Measurements from ENCODE around the gene GMDS. TPM values are rescaled to one million over a fixed set of nuclear protein-coding genes. Genes with fewer than 3 reads are reported as not detected.
A peak's percentile ranks its signal among the peaks of the same experiment; 100 is the strongest.

Gene GMDS
- polyA plus RNA-seq (2013): 29.5 TPM

- Histone ChIP-seq H3K4me3 (ENCODE audit: control insufficient read depth in 1 of 7, extremely low read depth in 1 of 7, insufficient read depth in 4 of 7, low read depth in 2 of 7, low read length in 6 of 7) (peak within 1 kb of the TSS; percentile 71 to 93 (median 86)), H3K27me3 (replicated peaks in 2 of 5; ENCODE audit: control insufficient read depth in 4 of 5, insufficient read depth in 5 of 5, low read length in 4 of 5) (no peaks in the 10 kb centered on the region), H3K36me3 (ENCODE audit: control insufficient read depth in 4 of 4, insufficient read depth in 4 of 4, low read length in 3 of 4) (peaks cover 0 to 17% (median 8%) of the 10 kb centered on the region in 4 experiments), H3K9me3 (ENCODE audit: control extremely low read depth in 1 of 5, control insufficient read depth in 4 of 5, insufficient read depth in 2 of 5, low read depth in 1 of 5, low read length in 4 of 5) (no peaks in the 10 kb centered on the region), H3K4me1 (ENCODE audit: control extremely low read depth in 1 of 4, control insufficient read depth in 4 of 4, insufficient read depth in 4 of 4, low read length in 3 of 4) (peaks cover 14 to 26% (median 21%) of the 10 kb centered on the region in 4 experiments), H3K27ac (ENCODE audit: insufficient read depth in 1 of 2, low read depth in 1 of 2, low read length in 2 of 2, poor library complexity in 1 of 2, severe bottlenecking in 2 of 2) (peak within 1 kb of the TSS; percentile 86 to 95)
- DNase-seq: peak; percentile 86 to 92 (median 92)
- WGBS (ENCODE audit: insufficient coverage): 0% methylated on average over 71 of the region's 97 CpGs
- ChIA-PET CTCF (no interaction called here), POLR2A (no interaction called here)
These were observed at the start of gene GMDS for GRCh38 chr6:2245103-2245876. Gene GMDS (minus strand): TSS chr6:2245605.

DNA sequence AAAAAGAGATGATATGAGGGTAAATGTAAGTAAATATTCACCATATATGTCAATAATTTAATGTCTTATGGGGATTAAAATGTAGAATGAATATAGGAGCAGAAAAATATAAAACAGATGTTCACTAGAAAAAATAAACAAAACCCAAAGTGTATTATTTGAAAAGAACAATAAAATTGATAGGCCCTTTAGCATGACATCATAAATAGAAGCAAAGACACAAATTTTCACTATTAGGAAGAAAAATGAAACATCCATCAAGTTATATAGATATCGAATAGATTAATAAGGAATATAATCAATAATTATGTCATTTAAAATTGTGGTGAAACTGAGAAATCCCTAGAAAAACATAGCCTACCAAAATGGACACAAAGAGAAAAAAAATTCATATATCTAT, 40.1 kb upstream of the GMDS start:
- Histone ChIP-seq H3K27me3 (replicated peaks in 2 of 5; ENCODE audit: control insufficient read depth in 4 of 5, insufficient read depth in 5 of 5, low read length in 4 of 5) (no peaks in the 10 kb centered on the region), H3K36me3 (ENCODE audit: control insufficient read depth in 4 of 4, insufficient read depth in 4 of 4, low read length in 3 of 4) (peaks cover 5 to 24% (median 7%) of the 10 kb centered on the region in 4 experiments), H3K27ac (ENCODE audit: insufficient read depth in 1 of 2, low read depth in 1 of 2, low read length in 2 of 2, poor library complexity in 1 of 2, severe bottlenecking in 2 of 2) (no peak overlapping the region), H3K4me1 (ENCODE audit: control extremely low read depth in 1 of 4, control insufficient read depth in 4 of 4, insufficient read depth in 4 of 4, low read length in 3 of 4) (no peaks in the 10 kb centered on the region), H3K9me3 (ENCODE audit: control extremely low read depth in 1 of 5, control insufficient read depth in 4 of 5, insufficient read depth in 2 of 5, low read depth in 1 of 5, low read length in 4 of 5) (peaks cover 5 to 52% (median 10%) of the 10 kb centered on the region in 5 experiments), H3K4me3 (ENCODE audit: control insufficient read depth in 1 of 7, extremely low read depth in 1 of 7, insufficient read depth in 4 of 7, low read depth in 2 of 7, low read length in 6 of 7) (no peak overlapping the region)
- no CpG with 5 or more reads among the region's 1 CpG for WGBS (ENCODE audit: insufficient coverage)
- ChIA-PET CTCF (no interaction called here), POLR2A (no interaction called here)
- DNase-seq: no peak

DNA sequence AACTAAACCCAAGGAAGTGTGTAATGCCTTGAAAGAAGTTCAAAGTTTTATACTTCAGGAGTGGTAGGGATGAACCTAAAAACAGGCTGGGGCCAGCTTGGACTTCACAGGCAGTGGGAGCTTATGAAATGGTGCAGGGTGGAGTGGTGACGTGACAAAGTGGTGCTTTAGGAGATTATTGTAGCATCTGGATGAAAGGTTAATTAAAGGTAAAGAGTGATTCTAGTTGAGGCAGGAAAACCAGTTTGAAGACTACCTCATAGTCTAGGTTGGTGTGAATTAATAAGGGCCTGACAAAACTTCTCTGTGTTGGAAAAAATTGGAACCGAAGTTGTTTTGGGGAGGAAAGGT, 30.5 kb upstream of the GMDS start:
- H3K27me3 ChIP-seq (replicated peaks in 2 of 5; ENCODE audit: control insufficient read depth in 4 of 5, insufficient read depth in 5 of 5, low read length in 4 of 5): no peaks in the 10 kb centered on the region
- H3K4me1 ChIP-seq (ENCODE audit: control extremely low read depth in 1 of 4, control insufficient read depth in 4 of 4, insufficient read depth in 4 of 4, low read length in 3 of 4): no peaks in the 10 kb centered on the region
- peaks cover 9 to 41% (median 16%) of the 10 kb centered on the region in 4 experiments for H3K36me3 ChIP-seq (ENCODE audit: control insufficient read depth in 4 of 4, insufficient read depth in 4 of 4, low read length in 3 of 4)
- ChIA-PET CTCF (no interaction called here), POLR2A (no interaction called here)
- no peak overlapping the region for H3K4me3 ChIP-seq (ENCODE audit: control insufficient read depth in 1 of 7, extremely low read depth in 1 of 7, insufficient read depth in 4 of 7, low read depth in 2 of 7, low read length in 6 of 7)
- H3K27ac ChIP-seq (ENCODE audit: insufficient read depth in 1 of 2, low read depth in 1 of 2, low read length in 2 of 2, poor library complexity in 1 of 2, severe bottlenecking in 2 of 2): no peak overlapping the region
- WGBS (ENCODE audit: insufficient coverage): 92% methylated on average over 2 of the region's 2 CpGs
- H3K9me3 ChIP-seq (ENCODE audit: control extremely low read depth in 1 of 5, control insufficient read depth in 4 of 5, insufficient read depth in 2 of 5, low read depth in 1 of 5, low read length in 4 of 5): peaks cover 4 to 38% (median 9%) of the 10 kb centered on the region in 5 experiments
- DNase-seq: no peak

DNA sequence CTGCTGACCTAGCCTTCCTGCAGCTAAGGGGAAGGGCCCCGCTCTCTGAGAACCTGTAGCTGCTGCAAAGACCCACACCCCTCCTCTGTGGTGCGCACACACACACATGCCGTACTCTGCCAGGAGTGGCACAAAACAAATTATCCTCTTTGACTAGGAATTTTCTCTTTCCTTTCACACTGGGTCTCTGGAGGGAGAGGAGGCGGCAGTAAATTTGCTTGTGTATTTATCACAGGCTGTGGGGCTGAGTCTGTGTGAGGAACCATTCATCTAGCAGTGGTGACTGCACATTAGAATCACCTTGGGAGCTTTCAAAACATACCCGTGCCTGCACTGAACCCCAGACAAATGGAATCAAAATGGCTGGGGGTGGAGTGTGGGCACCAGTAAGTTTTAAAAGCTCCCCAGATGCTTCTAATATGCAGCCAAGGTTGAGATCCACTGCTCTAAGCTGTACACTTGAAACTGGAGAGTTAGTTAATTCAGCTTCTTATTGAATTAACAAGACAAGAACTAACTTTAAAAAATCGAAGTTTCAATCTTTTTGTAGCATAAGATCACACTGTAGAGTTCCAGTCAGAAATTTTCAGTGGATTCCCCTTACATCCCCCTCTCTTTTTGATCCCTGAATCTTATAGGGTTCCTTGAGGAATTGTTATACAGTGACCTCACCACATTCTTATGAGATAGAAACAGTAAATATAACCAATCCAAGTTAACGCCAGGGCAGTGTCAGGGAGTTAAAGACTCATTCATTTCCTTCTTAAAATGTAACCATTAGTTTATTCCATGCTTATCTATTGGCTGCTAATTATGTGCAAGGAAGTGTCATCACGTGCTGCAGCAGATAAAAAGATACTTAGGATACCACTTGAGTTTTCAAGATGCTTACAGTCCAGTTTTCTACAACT, 29.8 kb upstream of the GMDS start:
- CTCF ChIA-PET: no interaction called here
- no peaks in the 10 kb centered on the region for H3K4me1 ChIP-seq (ENCODE audit: control extremely low read depth in 1 of 4, control insufficient read depth in 4 of 4, insufficient read depth in 4 of 4, low read length in 3 of 4)
- no peak for DNase-seq
- H3K27me3 ChIP-seq (replicated peaks in 2 of 5; ENCODE audit: control insufficient read depth in 4 of 5, insufficient read depth in 5 of 5, low read length in 4 of 5): no peaks in the 10 kb centered on the region
- POLR2A ChIA-PET: no interaction called here
- peaks cover 6 to 44% (median 16%) of the 10 kb centered on the region in 4 experiments for H3K36me3 ChIP-seq (ENCODE audit: control insufficient read depth in 4 of 4, insufficient read depth in 4 of 4, low read length in 3 of 4)
- H3K4me3 ChIP-seq (ENCODE audit: control insufficient read depth in 1 of 7, extremely low read depth in 1 of 7, insufficient read depth in 4 of 7, low read depth in 2 of 7, low read length in 6 of 7): no peak overlapping the region
- WGBS (ENCODE audit: insufficient coverage): 100% methylated on average over 2 of the region's 8 CpGs
- peaks cover 4 to 32% (median 7%) of the 10 kb centered on the region in 5 experiments for H3K9me3 ChIP-seq (ENCODE audit: control extremely low read depth in 1 of 5, control insufficient read depth in 4 of 5, insufficient read depth in 2 of 5, low read depth in 1 of 5, low read length in 4 of 5)
- H3K27ac ChIP-seq (ENCODE audit: insufficient read depth in 1 of 2, low read depth in 1 of 2, low read length in 2 of 2, poor library complexity in 1 of 2, severe bottlenecking in 2 of 2): no peak overlapping the region

DNA sequence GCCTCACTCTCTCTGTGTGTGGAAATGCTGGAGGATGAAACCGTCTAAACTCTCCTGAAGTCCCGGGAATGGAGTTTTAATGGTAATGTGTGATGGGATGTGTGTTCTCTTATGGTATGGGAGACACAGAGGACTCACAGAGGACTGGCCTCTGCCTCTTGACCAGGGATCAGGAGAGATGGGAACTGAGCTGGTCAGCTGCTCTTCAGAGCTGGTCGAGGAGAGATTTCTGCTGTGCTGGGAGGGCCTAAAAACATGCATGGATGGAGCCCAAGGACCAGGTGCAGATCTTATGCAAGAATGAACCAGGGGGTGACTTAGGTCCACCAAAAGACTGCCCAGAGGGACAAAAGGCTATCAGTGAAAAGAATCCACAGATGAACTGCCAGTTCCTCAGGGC, 27.3 kb upstream of the GMDS start:
- Histone ChIP-seq H3K36me3 (ENCODE audit: control insufficient read depth in 4 of 4, insufficient read depth in 4 of 4, low read length in 3 of 4) (peaks cover 7 to 61% (median 24%) of the 10 kb centered on the region in 4 experiments), H3K4me1 (ENCODE audit: control extremely low read depth in 1 of 4, control insufficient read depth in 4 of 4, insufficient read depth in 4 of 4, low read length in 3 of 4) (no peaks in the 10 kb centered on the region), H3K27ac (ENCODE audit: insufficient read depth in 1 of 2, low read depth in 1 of 2, low read length in 2 of 2, poor library complexity in 1 of 2, severe bottlenecking in 2 of 2) (no peak overlapping the region), H3K9me3 (ENCODE audit: control extremely low read depth in 1 of 5, control insufficient read depth in 4 of 5, insufficient read depth in 2 of 5, low read depth in 1 of 5, low read length in 4 of 5) (peaks cover 0 to 14% (median 2%) of the 10 kb centered on the region in 5 experiments), H3K4me3 (ENCODE audit: control insufficient read depth in 1 of 7, extremely low read depth in 1 of 7, insufficient read depth in 4 of 7, low read depth in 2 of 7, low read length in 6 of 7) (no peak overlapping the region), H3K27me3 (replicated peaks in 2 of 5; ENCODE audit: control insufficient read depth in 4 of 5, insufficient read depth in 5 of 5, low read length in 4 of 5) (no peaks in the 10 kb centered on the region)
- CTCF ChIA-PET: no interaction called here
- DNase-seq: no peak
- 100% methylated on average over 1 of the region's 3 CpGs for WGBS (ENCODE audit: insufficient coverage)
- POLR2A ChIA-PET: no interaction called here

- Histone ChIP-seq H3K27ac (ENCODE audit: insufficient read depth in 1 of 2, low read depth in 1 of 2, low read length in 2 of 2, poor library complexity in 1 of 2, severe bottlenecking in 2 of 2) (no peak overlapping the region), H3K9me3 (ENCODE audit: control extremely low read depth in 1 of 5, control insufficient read depth in 4 of 5, insufficient read depth in 2 of 5, low read depth in 1 of 5, low read length in 4 of 5) (peaks cover 0 to 11% (median 0%) of the 10 kb centered on the region in 5 experiments), H3K4me1 (ENCODE audit: control extremely low read depth in 1 of 4, control insufficient read depth in 4 of 4, insufficient read depth in 4 of 4, low read length in 3 of 4) (no peaks in the 10 kb centered on the region), H3K27me3 (replicated peaks in 2 of 5; ENCODE audit: control insufficient read depth in 4 of 5, insufficient read depth in 5 of 5, low read length in 4 of 5) (no peaks in the 10 kb centered on the region), H3K36me3 (ENCODE audit: control insufficient read depth in 4 of 4, insufficient read depth in 4 of 4, low read length in 3 of 4) (peaks cover 7 to 57% (median 29%) of the 10 kb centered on the region in 4 experiments), H3K4me3 (ENCODE audit: control insufficient read depth in 1 of 7, extremely low read depth in 1 of 7, insufficient read depth in 4 of 7, low read depth in 2 of 7, low read length in 6 of 7) (no peak overlapping the region)
- POLR2A ChIA-PET: no interaction called here
- WGBS (ENCODE audit: insufficient coverage): 100% methylated on average over 2 of the region's 3 CpGs
- DNase-seq: no peak
- CTCF ChIA-PET: no interaction called here
These were observed 24.6 kb upstream of the GMDS start for GRCh38 chr6:2270054-2270453.

- H3K9me3 ChIP-seq (ENCODE audit: control extremely low read depth in 1 of 5, control insufficient read depth in 4 of 5, insufficient read depth in 2 of 5, low read depth in 1 of 5, low read length in 4 of 5): peaks cover 0 to 3% (median 0%) of the 10 kb centered on the region in 5 experiments
- POLR2A ChIA-PET: no interaction called here
- no peak overlapping the region for H3K4me3 ChIP-seq (ENCODE audit: control insufficient read depth in 1 of 7, extremely low read depth in 1 of 7, insufficient read depth in 4 of 7, low read depth in 2 of 7, low read length in 6 of 7)
- DNase-seq: no peak
- no CpG with 5 or more reads among the region's 1 CpG for whole genome bisulfite sequencing (ENCODE audit: insufficient coverage)
- no peak overlapping the region for H3K27ac ChIP-seq (ENCODE audit: insufficient read depth in 1 of 2, low read depth in 1 of 2, low read length in 2 of 2, poor library complexity in 1 of 2, severe bottlenecking in 2 of 2)
- no peaks in the 10 kb centered on the region for H3K4me1 ChIP-seq (ENCODE audit: control extremely low read depth in 1 of 4, control insufficient read depth in 4 of 4, insufficient read depth in 4 of 4, low read length in 3 of 4)
- H3K36me3 ChIP-seq (ENCODE audit: control insufficient read depth in 4 of 4, insufficient read depth in 4 of 4, low read length in 3 of 4): peaks cover 9 to 45% (median 23%) of the 10 kb centered on the region in 4 experiments
- H3K27me3 ChIP-seq (replicated peaks in 2 of 5; ENCODE audit: control insufficient read depth in 4 of 5, insufficient read depth in 5 of 5, low read length in 4 of 5): no peaks in the 10 kb centered on the region
- CTCF ChIA-PET: no interaction called here
These were observed 21.4 kb upstream of the GMDS start for GRCh38 chr6:2266841-2267240.

Data from common myeloid progenitor, CD34-positive (primary cell).